Measurements from ENCODE around the gene NRCAM. TPM values are rescaled to one million over a fixed set of nuclear protein-coding genes. Genes with fewer than 3 reads are reported as not detected.

NRCAM gene
- total and polyA plus RNA-seq, 2 of the 8 experiments (the other 6 are each of a cell fraction or from before 2014, with no cell fraction given), result 2.7 to 3.8 TPM

- H2BK120ac ChIP-seq (replicated peaks; ENCODE audit: low read depth, low read length), result no peak overlapping the region
- no peak overlapping the region for H4K5ac ChIP-seq (ENCODE audit: insufficient read length, low read depth, low read length)
- H3K36me3 ChIP-seq (ENCODE audit: control insufficient read depth in 2 of 4, insufficient read depth in 4 of 4, low read length in 3 of 4), result no peaks in the 10 kb centered on the region
- H2BK20ac ChIP-seq (ENCODE audit: low read length), result no peak overlapping the region
- H3K27me3 ChIP-seq (replicated peaks in 1 of 4; ENCODE audit: control insufficient read depth in 3 of 4, extremely low read depth in 1 of 4, insufficient read depth in 3 of 4, low read length in 3 of 4), result no peaks in the 10 kb centered on the region; a peak in 1 of 7 replicates
- H4K8ac ChIP-seq (ENCODE audit: extremely low read depth, insufficient read depth, low read length), result no peak overlapping the region
- H4K91ac ChIP-seq (replicated peaks; ENCODE audit: insufficient read length, low read length), result no peak overlapping the region
- no peak for DNase-seq (ENCODE audit: low read depth in 1 of 2, low spot score in 2 of 2)
- WGBS, 2 experiments (ENCODE audit: extremely low coverage in 1 of 2, insufficient coverage in 1 of 2, insufficient read length in 1 of 2, insufficient replicate concordance in 2 of 2, low coverage in 1 of 2, low lambda C conversion rate in 2 of 2, missing lambda C conversion rate in 1 of 2), result 92% methylated on average over 9 of the region's 9 CpGs; no CpG with 5 or more reads in 1 of the 2 experiments
- no peak for FAIRE-seq
- H3K4me1 ChIP-seq (replicated peaks in 1 of 4; ENCODE audit: control insufficient read depth in 3 of 4, insufficient read depth in 4 of 4, low read length in 3 of 4), result no peaks in the 10 kb centered on the region
- H2BK15ac ChIP-seq (ENCODE audit: low read length), result no peak overlapping the region
- H3K56ac ChIP-seq (replicated peaks; ENCODE audit: insufficient read length, low read depth, low read length), result no peak overlapping the region
- POLR2A ChIA-PET (ENCODE audit: partially characterized antibody), result no interaction called here
- CTCF ChIA-PET (ENCODE audit: partially characterized antibody), result interaction anchor here (1.0 to 1.1 kb wide), 2 partner anchors 10 to 19 kb away, joined by 3 read pairs; no protein-coding TSS in a partner anchor
- no peak overlapping the region for H2BK12ac ChIP-seq (ENCODE audit: low read depth, low read length)
- no peaks in the 10 kb centered on the region for H3K9me3 ChIP-seq (ENCODE audit: insufficient read depth in 2 of 2, low read depth in 1 of 2, low read length in 1 of 2)
- no peak overlapping the region for H2AFZ ChIP-seq (ENCODE audit: low read length)
- no peak overlapping the region for H3K4ac ChIP-seq (replicated peaks; ENCODE audit: insufficient read length, low read depth, low read length)
- H2BK5ac ChIP-seq (ENCODE audit: low read depth, low read length), result no peak overlapping the region
- no peak overlapping the region for H3K4me3 ChIP-seq (ENCODE audit: extremely low read depth in 1 of 4, insufficient read depth in 2 of 4, low read depth in 3 of 4, low read length in 4 of 4)
- H3K79me1 ChIP-seq (ENCODE audit: low read depth, low read length), result no peaks in the 10 kb centered on the region
- H3K14ac ChIP-seq (ENCODE audit: insufficient read length), result no peak overlapping the region
- no peak overlapping the region for H3K9ac ChIP-seq (replicated peaks in 1 of 4; ENCODE audit: extremely low read depth in 1 of 4, low read depth in 3 of 4, low read length in 3 of 4)
- no peak overlapping the region for H3K27ac ChIP-seq (ENCODE audit: low read depth, low read length)
- H3K18ac ChIP-seq (ENCODE audit: extremely low read depth, low read length), result no peak overlapping the region
- no peaks in the 10 kb centered on the region for H3K23me2 ChIP-seq (ENCODE audit: low read depth, low read length)
- H4K20me1 ChIP-seq (replicated peaks in 1 of 2; ENCODE audit: control insufficient read depth in 1 of 2, insufficient read depth in 2 of 2, low read length in 2 of 2), result no peaks in the 10 kb centered on the region
- no peaks in the 10 kb centered on the region for H3K79me2 ChIP-seq (ENCODE audit: control insufficient read depth in 1 of 2, insufficient read depth in 2 of 2, low read length in 2 of 2)
- H2AK5ac ChIP-seq (ENCODE audit: low read depth, low read length), result no peak overlapping the region
- H3K4me2 ChIP-seq (ENCODE audit: insufficient read depth in 1 of 2, low read depth in 2 of 2, low read length in 2 of 2), result no peak overlapping the region
- H3K23ac ChIP-seq (ENCODE audit: insufficient read length), result no peak overlapping the region
- TF ChIP-seq, protein P1, sequence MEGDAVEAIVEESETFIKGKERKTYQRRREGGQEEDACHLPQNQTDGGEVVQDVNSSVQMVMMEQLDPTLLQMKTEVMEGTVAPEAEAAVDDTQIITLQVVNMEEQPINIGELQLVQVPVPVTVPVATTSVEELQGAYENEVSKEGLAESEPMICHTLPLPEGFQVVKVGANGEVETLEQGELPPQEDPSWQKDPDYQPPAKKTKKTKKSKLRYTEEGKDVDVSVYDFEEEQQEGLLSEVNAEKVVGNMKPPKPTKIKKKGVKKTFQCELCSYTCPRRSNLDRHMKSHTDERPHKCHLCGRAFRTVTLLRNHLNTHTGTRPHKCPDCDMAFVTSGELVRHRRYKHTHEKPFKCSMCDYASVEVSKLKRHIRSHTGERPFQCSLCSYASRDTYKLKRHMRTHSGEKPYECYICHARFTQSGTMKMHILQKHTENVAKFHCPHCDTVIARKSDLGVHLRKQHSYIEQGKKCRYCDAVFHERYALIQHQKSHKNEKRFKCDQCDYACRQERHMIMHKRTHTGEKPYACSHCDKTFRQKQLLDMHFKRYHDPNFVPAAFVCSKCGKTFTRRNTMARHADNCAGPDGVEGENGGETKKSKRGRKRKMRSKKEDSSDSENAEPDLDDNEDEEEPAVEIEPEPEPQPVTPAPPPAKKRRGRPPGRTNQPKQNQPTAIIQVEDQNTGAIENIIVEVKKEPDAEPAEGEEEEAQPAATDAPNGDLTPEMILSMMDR (IDR thresholded peaks at IDR 0.05; ENCODE audit: control extremely low read depth in 1 of 3, insufficient read depth in 1 of 3, low read depth in 1 of 3, low read length in 3 of 3), result no peak
- TF ChIP-seq TAF7 (optimal IDR thresholded peaks at IDR 0.05; ENCODE audit: borderline replicate concordance, low read depth, low read length) (no peak), KDM4A (IDR thresholded peaks at IDR 0.05; ENCODE audit: low read depth, low read length, severe bottlenecking) (no peak), POLR2A (IDR thresholded peaks at IDR 0.05; ENCODE audit: control extremely low read depth in 1 of 2, low read depth in 2 of 2, low read length in 2 of 2) (no peak), EGR1 (IDR thresholded peaks at IDR 0.05; ENCODE audit: borderline replicate concordance, low read depth, low read length) (no peak), NANOG (IDR thresholded peaks at IDR 0.05; ENCODE audit: insufficient read depth, low read depth, low read length, poor library complexity, severe bottlenecking) (no peak), CTBP2 (IDR thresholded peaks at IDR 0.05; ENCODE audit: borderline replicate concordance, insufficient read depth, insufficient read length, low read length) (no peak), CBX8 (IDR thresholded peaks at IDR 0.05; ENCODE audit: borderline replicate concordance, low read depth, low read length) (no peak), SIX5 (IDR thresholded peaks at IDR 0.05; ENCODE audit: low read depth, low read length) (no peak), FOSL1 (IDR thresholded peaks at IDR 0.05; ENCODE audit: insufficient read depth, low read depth, low read length) (no peak), RBBP5 (IDR thresholded peaks at IDR 0.05; ENCODE audit: borderline replicate concordance, low read depth, low read length) (no peak)
Measured at GRCh38 chr7:108403597-108404217, 52.5 kb downstream of the NRCAM start.

Measured in H1 (cell line).